ENCODE results near the gene CDK11A.
A peak's percentile ranks its signal among the peaks of the same experiment; 100 is the strongest.
"Not testable (repeated sequence)": the region's sequence is repeated elsewhere in the genome, so short reads cannot be mapped to it uniquely, and the experiment has no call there.

Gene CDK11A

GRCh38 chr1:1753607-1754005 lies 29.4 kb upstream of the CDK11A start:
- no peak for DNase-seq

GRCh38 chr1:1752636-1753606 lies 28.8 kb upstream of the CDK11A start:
- no peak for DNase-seq

- no peak for DNase-seq
Observed at GRCh38 chr1:1752190-1752589, 28.0 kb upstream of the CDK11A start.

GRCh38 chr1:1749941-1750340 lies 25.8 kb upstream of the CDK11A start:
- DNase-seq = not testable (repeated sequence)

- no peak for DNase-seq
Observed at GRCh38 chr1:1748686-1749321, 24.6 kb upstream of the CDK11A start.

- not testable (repeated sequence) for DNase-seq
Observed at GRCh38 chr1:1746566-1746909, 22.4 kb upstream of the CDK11A start.

GRCh38 chr1:1745651-1746565 lies 21.8 kb upstream of the CDK11A start:
- DNase-seq = peak; percentile 50

- not testable (repeated sequence) for DNase-seq
Observed at GRCh38 chr1:1742529-1742928, 18.4 kb upstream of the CDK11A start.

- not testable (repeated sequence) for DNase-seq
Observed at GRCh38 chr1:1741013-1741412, 16.9 kb upstream of the CDK11A start.

- not testable (repeated sequence) for DNase-seq
Observed at GRCh38 chr1:1738799-1739337, 14.7 kb upstream of the CDK11A start.

GRCh38 chr1:1737675-1738590 lies 13.8 kb upstream of the CDK11A start:
- not testable (repeated sequence) for DNase-seq

- DNase-seq = no peak
Observed at GRCh38 chr1:1732381-1732780, 8.2 kb upstream of the CDK11A start.

- DNase-seq = no peak
Observed at GRCh38 chr1:1730870-1731269, 6.7 kb upstream of the CDK11A start.

- DNase-seq = not testable (repeated sequence)
Observed at GRCh38 chr1:1730230-1730629, 6.1 kb upstream of the CDK11A start.

- not testable (repeated sequence) for DNase-seq
Observed at GRCh38 chr1:1729116-1729816, 5.1 kb upstream of the CDK11A start.

- DNase-seq = not testable (repeated sequence)
Observed at GRCh38 chr1:1728308-1729005, 4.3 kb upstream of the CDK11A start.

GRCh38 chr1:1727131-1727651 lies 3.0 kb upstream of the CDK11A start:
- DNase-seq = not testable (repeated sequence)

- DNase-seq = not testable (repeated sequence)
Observed at GRCh38 chr1:1726088-1726487, 1.9 kb upstream of the CDK11A start.

GRCh38 chr1:1721201-1721600 lies 3.0 kb downstream of the CDK11A start:
- no peak for DNase-seq
